WTC11 (cell line): ENCODE results near the gene COBL. TPM values are rescaled to one million over a fixed set of nuclear protein-coding genes. Genes with fewer than 3 reads are reported as not detected.
A peak's percentile ranks its signal among the peaks of the same experiment; 100 is the strongest.

Experiments
- ATAC-seq: fragments of 200-7000 bp; cut with Tn5 transposase; 2 replicates; pipeline ENCODE4 v1.10.0; 2021; ENCODE audit warnings: mild to moderate bottlenecking, moderate library complexity
- CTCF ChIA-PET: fragments of 300-600 bp; sonication (Branson Sonifier 250); formaldehyde crosslinking; loops from one replicate; lab custom pipeline; 2021; ENCODE audit warnings: antibody characterized with exemption; lab: Charles Lee
- POLR2A ChIA-PET: fragments of 350-600 bp; sonication (Branson Sonifier 250); formaldehyde crosslinking; loops from one replicate; lab custom pipeline; 2021; ENCODE audit warnings: antibody characterized with exemption; lab: Charles Lee
- DNase-seq: peaks from one replicate; pipeline ENCODE4 v3.0.0; 2021; ENCODE audit warnings: low spot score
- H3K27ac Mint-ChIP-seq: 2 replicates; pipeline ENCODE4 v1.8.0; 2021; ENCODE audit warnings: mixed read lengths
- H3K27me3 Mint-ChIP-seq: 2 replicates; pipeline ENCODE4 v1.8.0; 2021; ENCODE audit warnings: low read depth, mild to moderate bottlenecking, moderate library complexity, mixed read lengths
- H3K36me3 Mint-ChIP-seq: 2 replicates; pipeline ENCODE4 v1.8.0; 2021; ENCODE audit warnings: mixed read lengths
- H3K4me1 Mint-ChIP-seq: 2 replicates; pipeline ENCODE4 v1.8.0; 2022; ENCODE audit warnings: mixed read lengths
- H3K4me3 Mint-ChIP-seq: 2 replicates; pipeline ENCODE4 v1.8.0; 2021; ENCODE audit warnings: mild to moderate bottlenecking, moderate library complexity, mixed read lengths
- H3K9me3 Mint-ChIP-seq: 2 replicates; pipeline ENCODE4 v1.8.0; 2021; ENCODE audit warnings: mixed read lengths
- ATF1 ChIP-seq: sonication (generic); formaldehyde crosslinking; IDR thresholded peaks from 2 replicates; pipeline ENCODE4 v1.8.1; 2023; ENCODE audit warnings: mild to moderate bottlenecking, moderate library complexity, missing genetic modification reagents
- ELF4 ChIP-seq: sonication (generic); formaldehyde crosslinking; IDR thresholded peaks from 2 replicates; pipeline ENCODE4 v1.8.1; 2022; ENCODE audit warnings: low read depth, mild to moderate bottlenecking, moderate library complexity, missing genetic modification reagents
- ESRRA ChIP-seq: sonication (generic); formaldehyde crosslinking; IDR thresholded peaks from 2 replicates; pipeline ENCODE4 v1.8.1; 2022; ENCODE audit warnings: mild to moderate bottlenecking, missing genetic modification reagents, borderline replicate concordance
- FOXJ3 ChIP-seq: sonication (generic); formaldehyde crosslinking; IDR thresholded peaks from 2 replicates; pipeline ENCODE4 v1.9.0; 2021; ENCODE audit warnings: missing genetic modification reagents, mild to moderate bottlenecking, borderline replicate concordance
- JAZF1 ChIP-seq: fragments of 250-450 bp; sonication (Bioruptor Pico); IDR thresholded peaks from 2 replicates; pipeline ENCODE4 v1.9.0; 2021; ENCODE audit warnings: moderate library complexity, mild to moderate bottlenecking, inconsistent platforms
- JUN ChIP-seq: sonication (generic); formaldehyde crosslinking; IDR thresholded peaks from 2 replicates; pipeline ENCODE4 v1.8.0; 2023; ENCODE audit warnings: mild to moderate bottlenecking, missing genetic modification reagents
- PREB ChIP-seq: sonication (generic); formaldehyde crosslinking; IDR thresholded peaks from 2 replicates; pipeline ENCODE4 v1.8.1; 2022; ENCODE audit warnings: mild to moderate bottlenecking, missing genetic modification reagents, moderate library complexity, borderline replicate concordance
- SMAD3 ChIP-seq: sonication (generic); formaldehyde crosslinking; IDR thresholded peaks from 2 replicates; pipeline ENCODE4 v1.8.0; 2022; ENCODE audit warnings: missing genetic modification reagents, mild to moderate bottlenecking, borderline replicate concordance
- ZNF532 ChIP-seq: fragments of 250-450 bp; sonication (Bioruptor Pico); IDR thresholded peaks from 2 replicates; pipeline ENCODE4 v1.9.0; 2021; ENCODE audit warnings: mild to moderate bottlenecking, borderline replicate concordance
- ZSCAN18 ChIP-seq: fragments of 250-450 bp; sonication (Bioruptor Pico); IDR thresholded peaks from 2 replicates; pipeline ENCODE4 v2.1.2; 2022; ENCODE audit warnings: mild to moderate bottlenecking, moderate library complexity
- total RNA-seq: library from RNA; stranded (reverse); gene quantifications from 3 replicates; pipeline ENCODE4 v1.2.3, GENCODE V29; 2021
- TF ChIP-seq, protein P1 (sequence below): sonication (generic); formaldehyde crosslinking; IDR thresholded peaks from 2 replicates; pipeline ENCODE4 v1.8.1; 2023; ENCODE audit warnings: mild to moderate bottlenecking, missing genetic modification reagents, moderate library complexity
- TF ChIP-seq, protein P2 (sequence below): sonication (generic); formaldehyde crosslinking; IDR thresholded peaks from 2 replicates; pipeline ENCODE4 v1.8.1; 2023; ENCODE audit warnings: mild to moderate bottlenecking, moderate library complexity, missing genetic modification reagents

COBL gene
- total RNA-seq, 1 experiment from 2014 or later: 36.5 TPM

GRCh38 chr7:50973814-50974213, 342.8 kb downstream of the COBL start (continued):
- TF ChIP-seq ZNF532 (CRISPR knock-in tag) (no peak), PREB (CRISPR knock-in tag) (no peak), JUN (no peak), ATF1 (CRISPR knock-in tag) (no peak), FOXJ3 (CRISPR knock-in tag) (no peak), ELF4 (CRISPR knock-in tag) (no peak), JAZF1 (CRISPR knock-in tag) (no peak)
- TF ChIP-seq, protein P1, sequence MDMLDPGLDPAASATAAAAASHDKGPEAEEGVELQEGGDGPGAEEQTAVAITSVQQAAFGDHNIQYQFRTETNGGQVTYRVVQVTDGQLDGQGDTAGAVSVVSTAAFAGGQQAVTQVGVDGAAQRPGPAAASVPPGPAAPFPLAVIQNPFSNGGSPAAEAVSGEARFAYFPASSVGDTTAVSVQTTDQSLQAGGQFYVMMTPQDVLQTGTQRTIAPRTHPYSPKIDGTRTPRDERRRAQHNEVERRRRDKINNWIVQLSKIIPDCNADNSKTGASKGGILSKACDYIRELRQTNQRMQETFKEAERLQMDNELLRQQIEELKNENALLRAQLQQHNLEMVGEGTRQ (CRISPR knock-in tag): no peak
- TF ChIP-seq, protein P2, sequence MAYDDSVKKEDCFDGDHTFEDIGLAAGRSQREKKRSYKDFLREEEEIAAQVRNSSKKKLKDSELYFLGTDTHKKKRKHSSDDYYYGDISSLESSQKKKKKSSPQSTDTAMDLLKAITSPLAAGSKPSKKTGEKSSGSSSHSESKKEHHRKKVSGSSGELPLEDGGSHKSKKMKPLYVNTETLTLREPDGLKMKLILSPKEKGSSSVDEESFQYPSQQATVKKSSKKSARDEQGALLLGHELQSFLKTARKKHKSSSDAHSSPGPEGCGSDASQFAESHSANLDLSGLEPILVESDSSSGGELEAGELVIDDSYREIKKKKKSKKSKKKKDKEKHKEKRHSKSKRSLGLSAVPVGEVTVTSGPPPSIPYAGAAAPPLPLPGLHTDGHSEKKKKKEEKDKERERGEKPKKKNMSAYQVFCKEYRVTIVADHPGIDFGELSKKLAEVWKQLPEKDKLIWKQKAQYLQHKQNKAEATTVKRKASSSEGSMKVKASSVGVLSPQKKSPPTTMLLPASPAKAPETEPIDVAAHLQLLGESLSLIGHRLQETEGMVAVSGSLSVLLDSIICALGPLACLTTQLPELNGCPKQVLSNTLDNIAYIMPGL (CRISPR knock-in tag): no peak

DNA sequence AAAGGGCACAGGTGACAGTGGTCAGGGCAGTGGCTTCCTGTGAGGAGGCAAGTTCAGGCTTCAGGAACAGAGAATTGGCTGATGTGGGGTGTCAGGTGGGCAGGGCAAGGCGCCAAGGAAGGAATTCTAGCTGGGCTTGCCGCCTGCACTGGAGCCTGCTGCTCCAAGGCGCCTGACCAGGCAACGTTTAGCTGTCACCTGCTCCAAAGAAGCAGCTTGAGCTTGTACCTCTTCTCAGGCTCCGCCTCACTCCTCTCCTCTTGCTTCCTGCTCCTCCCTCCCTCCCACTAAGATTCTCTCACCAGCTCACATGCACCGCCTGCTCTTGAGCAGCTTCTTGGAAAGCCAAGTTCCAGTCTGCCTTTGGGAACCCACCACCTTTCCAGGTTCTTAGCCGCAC, 346.5 kb downstream of the COBL start:
- ChIA-PET POLR2A (no interaction called here), CTCF (interaction anchor here (0.6 to 1.0 kb wide), 3 partner anchors 9 to 31 kb away, joined by 3 to 4 read pairs (median 3); no protein-coding TSS in a partner anchor)
- peaks cover 37% of the 10 kb centered on the region for H3K9me3 Mint-ChIP-seq
- ATAC-seq: peak; percentile 88
- no peak overlapping the region; the same call in 1 of the 2 replicates for H3K27ac Mint-ChIP-seq
- H3K4me1 Mint-ChIP-seq: peaks cover 3% of the 10 kb centered on the region; the same call in 1 of the 2 replicates
- no peak overlapping the region for H3K4me3 Mint-ChIP-seq
- H3K36me3 Mint-ChIP-seq: peaks cover 33% of the 10 kb centered on the region
- TF ChIP-seq ZSCAN18 (CRISPR knock-in tag) (no peak), ESRRA (CRISPR knock-in tag) (no peak), SMAD3 (CRISPR knock-in tag) (no peak), PREB (CRISPR knock-in tag) (no peak)
- H3K27me3 Mint-ChIP-seq: peaks cover 1% of the 10 kb centered on the region
- DNase-seq: no peak
